Stimulated activated CD8-positive, alpha-beta memory T cell treated with anti-CD3 and anti-CD28 coated beads, Interleukin-15, amount 100 ng/mL, for 24 hours (primary cell): ENCODE data around the gene HLA-A.
"Not testable (repeated sequence)": the region's sequence is repeated elsewhere in the genome, so short reads cannot be mapped to it uniquely, and the experiment has no call there.

ENCODE experiments used
- DNase-seq: peaks from one replicate; pipeline ENCODE4 v3.0.0-alpha.2; 2020; ENCODE audit warnings: low read depth

Gene HLA-A

DNA sequence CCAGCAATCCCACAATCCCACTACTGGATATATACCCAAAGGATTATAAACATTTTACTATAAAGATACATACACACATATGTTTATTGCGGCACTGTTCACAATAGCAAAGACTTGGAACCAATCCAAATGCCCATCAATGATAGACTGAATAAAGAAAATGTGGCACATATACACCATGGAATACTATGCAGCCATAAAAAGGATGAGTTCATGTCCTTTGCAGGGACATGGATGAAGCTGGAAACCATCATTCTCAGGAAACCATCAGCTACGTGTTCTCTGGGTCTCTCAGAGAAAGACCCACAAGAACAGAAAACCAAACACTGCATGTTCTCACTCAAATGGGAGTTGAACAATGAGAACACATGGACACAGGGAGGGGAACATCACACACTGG, 21.4 kb downstream of the HLA-A start:
- not testable (repeated sequence) for DNase-seq

DNA sequence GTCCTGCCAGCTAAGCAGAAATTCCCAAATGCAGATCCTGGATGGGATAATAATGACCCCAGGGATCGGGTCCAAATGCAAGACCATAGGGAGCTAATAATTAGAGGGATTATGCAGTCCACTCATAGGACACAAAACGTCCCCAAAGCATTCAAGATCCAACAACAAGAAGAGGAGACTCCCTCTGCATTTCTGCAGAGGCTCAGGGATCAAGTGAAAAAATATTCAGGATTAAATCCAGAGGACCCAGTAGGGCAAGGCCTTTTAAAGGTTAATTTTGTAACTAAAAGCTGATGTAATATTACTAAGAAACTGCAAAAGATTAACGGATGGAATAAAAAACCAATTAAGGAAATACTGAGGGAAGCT, 22.2 kb downstream of the HLA-A start:
- DNase-seq = no peak

DNA sequence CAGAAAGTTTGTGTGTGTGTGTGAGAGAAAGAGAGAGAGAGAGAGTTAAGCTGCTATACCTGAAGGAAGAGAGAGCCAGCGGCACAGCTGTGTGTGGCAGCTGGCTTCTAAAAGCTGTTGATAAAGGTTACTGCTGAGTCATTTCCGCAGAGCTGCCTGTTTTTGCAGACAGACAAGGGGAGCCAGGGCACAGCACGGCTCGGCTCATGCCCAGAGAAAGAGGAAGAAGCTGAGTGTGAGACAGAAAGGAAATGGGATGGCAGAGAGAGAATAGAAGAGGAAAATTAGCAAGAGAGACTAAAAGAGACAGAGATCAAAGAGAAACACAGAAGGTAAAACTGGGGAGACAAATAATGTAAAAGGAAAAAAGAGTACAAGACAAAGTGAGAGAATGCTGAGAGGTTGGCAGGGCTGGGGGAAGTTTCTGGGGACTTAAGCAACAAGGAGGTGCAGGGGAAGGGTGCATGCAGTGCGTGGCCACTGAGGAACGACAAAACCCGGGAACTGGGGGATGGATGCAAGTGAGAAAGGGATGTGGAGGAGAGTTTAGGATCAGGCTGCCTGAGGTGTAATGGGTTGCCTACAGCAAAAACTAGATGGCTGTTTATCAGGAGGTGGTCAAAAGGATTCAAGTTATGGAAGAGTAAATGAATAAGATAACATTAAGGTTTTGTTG, 22.7 kb downstream of the HLA-A start:
- DNase-seq = no peak

DNA sequence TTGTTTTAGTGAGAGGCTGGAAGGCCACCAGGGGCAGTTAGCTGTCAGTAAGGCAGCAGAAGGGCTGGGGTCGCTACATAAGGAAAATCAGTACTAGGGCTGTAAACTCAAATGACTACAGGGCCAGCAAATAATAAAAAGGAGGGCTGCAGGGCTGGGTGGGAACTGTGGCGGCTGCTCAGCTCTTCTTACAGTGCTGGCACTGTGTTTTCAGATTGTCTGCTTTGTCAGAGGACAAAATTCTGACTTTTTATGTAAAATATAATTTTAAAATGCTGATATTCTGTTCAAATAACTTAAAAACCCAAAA, 23.2 kb downstream of the HLA-A start:
- no peak for DNase-seq

DNA sequence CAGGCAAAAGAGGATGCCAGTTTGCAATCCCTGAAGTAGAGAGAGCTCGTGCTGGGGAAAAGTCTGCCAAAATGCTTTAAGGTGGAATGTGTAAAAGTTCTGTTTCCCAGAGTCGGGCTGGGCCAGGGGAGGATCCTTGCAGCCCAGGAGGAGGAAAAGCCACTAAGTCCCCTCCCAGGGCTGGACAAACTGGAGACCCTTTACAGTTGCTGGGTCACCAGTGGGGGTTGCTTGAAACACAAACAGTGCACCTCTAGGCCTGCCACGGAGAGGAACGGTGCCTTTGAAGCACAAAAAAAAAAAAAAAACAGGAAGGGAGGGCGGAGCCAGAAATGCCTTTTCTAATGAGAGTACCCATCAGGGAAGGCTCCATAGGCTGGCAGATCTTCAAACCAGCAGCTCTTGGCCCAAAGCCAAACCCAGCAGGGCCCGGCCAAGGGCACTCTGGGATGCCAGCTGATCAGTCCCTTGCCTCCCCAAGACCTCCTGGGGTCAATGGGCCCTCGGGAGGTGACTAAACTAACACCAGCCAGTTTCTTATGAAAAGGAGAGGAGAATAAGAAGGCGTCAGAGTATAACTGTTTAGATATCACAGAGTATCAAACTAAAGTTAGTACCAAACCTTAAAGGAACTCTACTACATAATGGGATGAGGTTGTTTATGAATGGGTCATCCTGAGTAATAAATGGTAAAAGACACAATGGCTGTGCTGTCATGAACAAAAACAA, 23.7 kb downstream of the HLA-A start:
- DNase-seq = no peak

DNA sequence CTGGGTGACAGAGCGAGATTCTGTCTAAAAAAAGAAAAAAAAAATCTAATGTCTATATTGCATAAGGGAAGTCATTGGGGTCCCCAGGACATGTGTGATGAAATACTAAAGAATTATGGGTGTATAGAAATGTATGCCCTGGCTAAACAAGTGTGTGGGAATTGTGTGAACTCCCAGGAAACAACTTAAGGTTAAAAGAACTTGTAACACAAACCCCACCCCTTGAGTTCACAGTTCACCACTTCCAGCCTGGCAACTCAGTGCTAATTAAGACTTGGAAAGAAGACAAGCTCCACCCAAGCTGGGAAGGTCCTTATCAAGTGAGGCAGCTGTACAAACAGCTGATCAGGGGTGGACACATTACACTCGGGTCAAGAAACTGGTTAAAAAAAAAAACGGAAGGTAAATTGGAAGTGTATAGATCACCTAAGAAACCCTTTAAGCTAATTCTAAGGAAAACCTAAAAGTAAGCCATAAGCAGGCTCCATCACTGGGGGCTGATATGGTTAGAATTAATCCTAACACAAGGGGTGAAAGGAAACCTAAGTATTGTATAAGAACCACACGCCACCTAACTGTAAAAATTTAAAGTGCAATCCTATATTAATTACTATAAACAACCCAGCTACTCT, 25.2 kb downstream of the HLA-A start:
- DNase-seq = no peak

DNA sequence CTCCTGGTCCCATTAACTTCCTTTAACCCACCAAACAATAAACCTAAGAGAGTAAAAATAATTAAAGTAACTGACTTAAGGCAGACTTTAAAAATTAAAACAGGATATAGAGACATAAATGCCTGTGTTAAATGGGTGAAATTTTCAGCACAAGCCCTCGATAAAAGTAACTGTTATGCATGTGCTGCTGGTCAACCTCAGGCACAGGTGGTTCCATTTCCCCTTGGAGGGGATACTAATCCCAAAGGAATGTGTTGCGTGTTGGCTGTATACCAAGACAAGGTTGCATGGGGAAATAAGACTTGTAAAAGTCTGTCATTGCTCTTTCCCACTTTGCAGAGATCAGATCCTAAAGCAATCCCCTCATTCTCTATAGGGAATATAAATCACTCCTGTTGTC, 25.8 kb downstream of the HLA-A start:
- DNase-seq = no peak

DNA sequence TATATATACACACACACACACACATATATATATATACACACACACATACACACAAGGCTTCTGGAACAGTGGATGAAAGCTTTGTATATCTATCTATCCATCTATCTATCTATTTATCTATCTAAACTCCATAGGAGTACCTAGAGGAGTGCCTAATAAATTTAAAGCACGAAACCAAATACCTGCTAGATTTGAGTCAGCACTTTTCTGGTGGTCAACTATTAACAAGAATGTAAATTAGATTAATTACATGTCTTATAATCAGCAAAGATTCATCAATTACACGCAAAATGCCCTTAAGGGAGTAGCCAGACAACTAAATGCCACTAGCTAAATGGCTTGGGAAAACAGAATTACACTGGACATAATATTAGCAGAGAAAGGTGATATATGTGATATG, 26.6 kb downstream of the HLA-A start:
- DNase-seq = no peak

DNA sequence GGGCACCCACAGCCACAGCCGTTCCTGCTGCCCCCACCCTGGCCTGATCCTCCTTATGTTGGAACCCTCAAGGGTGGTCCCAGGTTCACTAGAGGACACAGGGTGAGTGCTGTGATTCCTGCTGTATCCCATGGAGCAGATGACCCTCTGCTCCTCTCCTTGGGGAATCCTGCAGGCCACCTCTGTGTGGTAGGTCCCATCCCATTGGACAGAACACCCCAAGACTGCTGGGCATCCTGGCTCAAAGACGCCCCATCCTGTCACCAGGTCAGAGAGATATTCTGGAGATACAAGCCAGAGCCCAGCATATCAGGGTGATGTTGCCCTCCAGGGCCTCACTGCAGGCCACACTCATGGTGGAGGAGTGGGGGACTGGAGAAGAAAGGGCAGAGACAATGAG, 28.4 kb downstream of the HLA-A start:
- no peak for DNase-seq

DNA sequence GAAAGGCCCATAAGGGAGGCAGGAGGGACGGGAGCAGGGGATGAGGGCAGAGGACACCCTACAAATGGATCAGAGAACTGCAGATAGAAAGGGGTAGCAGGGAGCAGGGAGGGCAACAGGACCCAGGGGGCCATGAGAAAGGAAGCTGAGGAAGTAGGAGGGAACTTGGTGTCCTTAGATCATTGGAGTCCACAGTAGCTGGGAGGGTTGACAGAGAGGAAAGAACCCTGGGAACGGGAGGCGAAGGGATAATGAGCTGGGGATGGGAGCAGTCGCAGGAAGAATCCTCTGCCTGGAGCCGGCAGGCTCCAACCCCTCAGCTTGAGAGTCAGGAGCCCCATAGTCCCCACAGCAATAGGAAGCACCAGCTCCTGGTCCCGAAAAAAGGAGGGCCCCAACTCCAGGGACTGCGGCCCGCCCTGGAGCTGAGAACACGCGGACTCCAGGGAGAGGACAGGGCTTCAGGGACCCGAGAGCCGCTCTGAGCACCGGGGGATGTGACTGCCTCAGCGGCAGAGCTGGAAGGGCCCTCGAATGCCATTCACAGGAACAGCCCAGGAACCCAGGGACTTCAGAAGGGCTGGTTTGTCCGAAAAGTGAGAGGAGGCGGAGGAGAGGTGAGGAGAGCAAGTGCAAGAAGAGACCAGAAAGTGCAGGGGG, 32.7 kb downstream of the HLA-A start:
- DNase-seq = no peak

DNA sequence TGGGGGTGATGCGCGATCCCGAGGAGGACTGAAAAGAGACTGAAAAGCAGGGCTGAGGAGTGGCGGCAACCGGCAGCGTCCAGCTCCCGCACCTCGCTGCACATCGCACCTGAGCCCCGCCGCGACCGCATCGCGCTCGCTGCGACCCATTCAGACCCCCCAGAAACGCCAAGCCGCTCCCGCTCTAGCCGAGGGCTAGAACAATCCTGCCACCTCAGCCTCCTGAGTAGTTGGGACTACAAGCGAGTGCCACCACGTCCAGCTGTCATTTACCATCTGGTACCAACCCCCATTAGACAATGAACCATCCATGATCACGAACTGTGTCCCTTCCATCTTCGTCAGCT, 33.2 kb downstream of the HLA-A start:
- no peak for DNase-seq

DNA sequence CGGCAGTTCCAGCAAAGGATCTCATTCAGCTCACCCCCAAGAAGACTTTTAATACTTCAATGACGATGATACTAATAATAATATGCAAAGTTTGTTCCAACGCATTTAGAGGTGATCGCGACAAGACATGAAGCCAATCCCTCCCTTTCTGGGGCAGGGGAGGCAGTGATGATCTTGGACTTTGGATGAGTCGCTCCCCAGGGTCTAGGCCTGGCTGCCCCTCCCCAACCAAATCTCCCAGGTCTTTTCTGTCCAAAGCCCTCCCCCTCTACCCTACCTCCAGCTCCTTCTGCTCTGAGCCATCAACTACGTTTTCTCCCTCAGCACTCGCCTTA, 33.9 kb downstream of the HLA-A start:
- DNase-seq = no peak

DNA sequence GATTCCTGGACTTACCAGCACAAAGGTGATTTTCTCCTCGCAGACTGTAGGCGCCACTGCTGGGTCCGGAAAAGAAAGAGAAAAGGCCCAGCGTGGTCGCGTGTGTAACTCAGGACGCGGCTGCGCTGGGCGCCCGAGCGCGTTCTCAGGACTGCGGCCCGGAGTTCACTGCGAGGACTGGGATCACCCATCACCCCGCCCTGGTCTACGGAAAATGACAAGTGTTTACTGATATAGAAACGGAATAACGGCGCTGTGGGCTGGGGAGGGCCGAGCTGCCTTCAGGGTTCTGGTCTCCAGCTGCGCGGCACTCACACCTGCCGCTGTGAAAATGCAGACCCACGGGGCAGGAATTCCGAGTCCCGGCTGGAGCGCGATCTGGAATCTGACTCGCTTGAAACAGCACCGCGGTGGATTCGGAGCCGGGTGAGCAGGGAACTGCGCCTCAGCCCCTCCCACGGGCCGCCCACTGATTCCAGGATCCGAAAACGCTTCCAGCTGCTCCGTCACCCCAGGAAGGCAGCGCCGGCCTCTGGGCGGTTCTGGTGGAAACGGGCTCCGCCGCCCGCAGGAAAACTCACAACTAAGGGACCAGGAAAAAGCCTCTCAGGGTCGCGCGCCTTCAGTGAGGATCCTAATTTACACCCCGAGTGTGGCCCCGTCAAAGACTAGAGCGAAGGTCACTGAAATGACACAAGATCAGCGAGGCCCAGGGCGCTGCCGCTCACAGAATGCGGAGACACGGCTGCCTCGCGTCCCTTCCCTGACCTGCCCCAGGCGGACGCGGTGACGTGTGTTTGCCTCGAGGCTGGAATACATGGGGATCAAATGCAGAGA, 34.5 kb downstream of the HLA-A start:
- peak; percentile 9 for DNase-seq

DNA sequence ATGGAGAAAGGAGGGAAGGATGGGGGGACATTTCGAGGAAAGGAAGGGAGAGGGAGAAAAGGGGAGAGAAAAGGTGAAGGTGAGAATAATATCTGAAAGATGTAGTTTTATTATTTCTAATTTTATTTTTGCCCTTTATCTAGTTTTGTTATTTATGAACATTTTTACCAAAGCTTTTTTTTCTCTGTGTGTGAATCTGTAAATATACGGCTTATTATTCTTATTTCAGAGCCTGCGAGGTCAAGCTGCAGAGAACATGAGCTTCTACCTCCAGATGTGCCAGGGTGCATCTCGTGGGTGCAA, 35.0 kb downstream of the HLA-A start:
- DNase-seq = no peak

DNA sequence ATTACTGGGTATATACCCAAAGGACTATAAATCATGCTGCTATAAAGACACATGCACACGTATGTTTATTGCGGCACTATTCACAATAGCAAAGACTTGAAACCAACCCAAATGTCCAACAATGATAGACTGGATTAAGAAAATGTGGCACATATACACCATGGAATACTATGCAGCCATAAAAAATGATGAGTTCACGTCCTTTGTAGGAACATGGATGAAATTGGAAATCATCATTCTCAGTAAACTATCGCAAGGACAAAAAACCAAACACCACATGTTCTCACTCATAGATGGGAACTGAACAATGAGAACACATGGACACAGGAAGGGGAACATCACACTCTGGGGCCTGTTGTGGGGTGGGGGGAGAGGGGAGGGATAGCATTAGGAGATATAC, 37.7 kb downstream of the HLA-A start:
- DNase-seq = not testable (repeated sequence)

DNA sequence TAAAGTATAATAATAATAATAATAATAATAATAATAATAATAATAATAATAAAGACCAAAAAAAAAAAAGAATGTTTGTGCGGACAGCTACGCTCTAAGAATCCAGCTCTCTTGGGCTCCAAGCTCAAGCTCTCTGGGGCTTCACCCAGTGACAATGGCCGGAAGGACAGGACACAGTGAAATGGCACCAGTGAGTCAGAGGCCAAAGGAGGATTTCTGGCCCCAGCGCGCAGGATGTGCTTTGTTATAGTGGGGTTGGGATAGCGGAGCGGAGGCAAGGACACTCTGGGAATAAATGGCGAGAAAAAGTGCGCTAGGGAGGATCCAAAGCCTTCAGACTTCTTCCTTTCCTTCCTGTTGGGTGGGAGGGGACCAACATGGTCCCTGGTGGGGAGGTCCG, 38.2 kb downstream of the HLA-A start:
- no peak for DNase-seq

DNA sequence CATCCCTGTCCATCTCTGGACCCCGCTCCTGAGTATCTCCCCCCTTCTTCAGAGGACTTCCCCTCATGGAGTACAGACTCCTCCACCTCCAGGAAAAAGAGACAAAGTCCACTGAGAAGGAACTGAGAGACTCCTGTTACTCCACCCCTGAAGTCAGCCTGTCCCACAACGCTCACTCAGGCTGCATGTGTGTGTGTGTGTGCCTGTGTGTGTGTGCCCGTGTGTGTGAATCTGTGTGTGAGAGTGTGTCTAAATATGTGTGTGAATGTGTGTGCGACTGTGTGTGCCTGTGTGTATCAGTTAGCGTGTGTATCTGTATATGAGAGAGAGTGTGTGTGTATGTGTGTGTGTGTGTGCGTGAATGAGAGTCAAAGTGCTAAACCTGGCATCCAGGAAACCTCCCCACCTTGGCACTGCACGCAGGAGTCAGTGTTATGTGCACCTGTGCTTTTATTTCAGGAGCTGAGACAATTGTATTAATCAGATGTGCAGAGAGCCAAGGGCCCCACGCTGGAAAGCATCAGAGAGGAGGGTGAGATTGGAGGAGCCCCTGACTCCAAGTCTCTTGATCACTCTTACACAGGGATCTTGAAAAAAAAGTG, 39.0 kb downstream of the HLA-A start:
- no peak for DNase-seq

DNA sequence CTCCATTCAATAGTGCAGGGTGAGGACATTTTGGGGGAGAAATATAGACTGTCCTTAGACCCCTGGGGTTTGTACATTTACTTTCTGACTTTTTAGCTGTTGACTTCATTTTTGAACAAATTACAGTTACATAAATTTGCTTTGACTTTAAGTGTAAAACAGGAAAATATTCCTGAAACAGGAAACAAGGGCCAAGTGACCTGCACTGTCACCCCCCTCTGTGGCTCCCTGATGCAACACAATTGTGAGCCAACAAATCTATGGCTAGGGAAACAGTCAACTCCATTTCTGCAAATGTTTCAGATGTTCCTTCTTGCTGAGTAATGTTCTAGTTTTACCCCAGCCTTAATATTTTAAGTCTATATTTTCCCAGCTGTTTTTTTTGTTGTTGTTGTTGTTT, 39.8 kb downstream of the HLA-A start:
- DNase-seq = no peak

DNA sequence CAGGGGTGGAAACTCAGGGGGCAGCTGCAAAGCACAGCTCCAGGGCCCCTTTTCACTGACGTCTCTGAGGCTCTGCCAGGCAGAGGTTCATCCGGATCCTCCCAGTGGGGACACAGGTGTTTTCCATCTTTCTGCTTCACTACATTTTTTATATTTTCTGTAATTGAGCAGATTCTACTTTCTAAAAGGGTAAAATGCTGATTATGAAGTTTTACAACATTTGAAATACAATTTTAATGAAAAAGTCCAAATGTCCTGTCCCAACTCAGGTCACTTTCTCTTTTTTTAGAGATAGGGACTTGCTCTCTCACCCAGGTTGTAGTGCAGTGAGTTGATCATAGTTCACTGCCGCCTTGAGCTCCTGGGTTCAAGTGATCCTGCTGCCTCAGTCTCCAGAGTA, 41.9 kb downstream of the HLA-A start:
- no peak for DNase-seq

DNA sequence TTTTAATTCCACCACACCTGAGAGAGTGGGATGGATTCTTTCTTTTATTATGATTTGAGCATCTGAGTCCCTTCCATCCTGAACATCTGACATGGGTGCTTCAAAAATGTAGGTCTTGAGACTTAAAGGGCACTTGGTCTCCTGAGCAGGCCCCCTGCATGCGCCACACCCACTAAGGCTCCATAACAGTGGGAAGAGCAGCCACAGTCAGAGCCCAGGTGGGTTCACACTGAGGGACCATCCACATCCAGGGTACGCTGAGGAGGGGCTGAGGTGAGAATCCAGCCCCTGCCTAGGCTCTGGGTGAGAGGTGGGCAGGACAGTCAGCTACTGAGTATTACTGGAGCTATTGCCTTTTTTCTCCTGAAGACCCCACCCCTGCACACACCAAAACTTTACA, 42.7 kb downstream of the HLA-A start:
- no peak for DNase-seq

DNA sequence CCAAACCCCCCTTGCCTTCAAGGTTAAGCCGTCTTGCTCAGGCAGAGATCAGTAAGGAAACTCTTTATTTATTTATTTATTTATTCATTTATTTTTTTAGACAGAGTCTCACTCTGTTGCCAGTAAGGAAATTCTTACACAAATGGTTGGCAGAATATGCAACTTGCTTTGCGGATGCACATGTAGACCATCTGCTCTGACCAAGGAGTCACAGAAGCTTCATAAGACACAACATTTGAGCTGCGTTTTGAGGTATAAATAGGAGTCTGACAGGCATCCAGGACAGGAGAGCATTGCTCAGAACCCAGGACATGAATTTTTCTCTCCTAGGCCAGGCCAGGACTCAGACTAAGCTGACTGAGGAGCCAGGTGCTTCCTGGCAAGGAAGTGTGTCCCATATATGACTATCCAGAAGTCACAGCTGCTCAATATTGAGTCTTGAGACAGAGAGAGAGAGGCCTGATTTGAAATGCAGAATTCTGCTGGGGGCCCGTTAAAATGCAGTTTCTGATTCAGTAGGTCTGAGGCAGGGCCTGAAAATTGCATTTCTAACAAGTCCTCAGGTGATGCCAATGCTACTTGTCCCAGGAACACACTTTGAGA, 43.9 kb downstream of the HLA-A start:
- no peak for DNase-seq

DNA sequence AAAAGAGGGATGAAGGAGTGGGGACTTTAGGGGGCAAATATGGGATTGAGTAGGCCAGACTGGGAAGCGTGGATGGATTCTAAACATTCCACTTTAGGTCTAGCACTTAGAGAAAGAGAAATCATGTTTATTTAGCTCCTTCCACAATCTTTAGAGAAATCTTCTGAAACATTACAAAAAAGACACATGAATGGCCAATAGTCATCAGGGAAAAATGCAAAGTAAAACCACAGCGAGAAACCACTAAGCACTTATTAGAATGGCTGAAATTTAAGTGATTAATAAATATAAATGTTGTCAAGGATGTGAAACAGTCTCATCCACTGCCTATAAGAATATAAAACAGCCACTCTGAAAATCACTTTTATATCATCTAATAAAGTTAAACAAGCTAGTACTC, 46.9 kb downstream of the HLA-A start:
- DNase-seq = no peak
